Panc1 (cell line): ENCODE results near the gene NTM. TPM values are rescaled to one million over a fixed set of nuclear protein-coding genes. Genes with fewer than 3 reads are reported as not detected.

Source experiments
- ATAC-seq: fragments of 200-7000 bp; cut with Tn5 transposase; 2 replicates; pipeline ENCODE4 v1.9.1; 2020; ENCODE audit warnings: mild to moderate bottlenecking, moderate library complexity
- BruUV-seq: library from RNA; stranded (reverse); fragments of 400-500 nt; replicated peaks from 2 replicates; lab custom pipeline; 2021; lab: Mats Ljungman, UMichigan
- CTCF ChIA-PET: fragments of 300-600 bp; sonication (Branson Sonifier 250); formaldehyde crosslinking; loops from one replicate; lab custom pipeline; 2022; ENCODE audit warnings: antibody characterized with exemption; lab: Charles Lee
- POLR2A ChIA-PET: fragments of 300-600 bp; sonication (Branson Sonifier 250); formaldehyde crosslinking; loops from one replicate; lab custom pipeline; 2022; ENCODE audit warnings: antibody characterized with exemption; lab: Charles Lee
- DNase-seq: peaks from one replicate; pipeline ENCODE4 v3.0.0-alpha.2; 2010; ENCODE audit warnings: low read depth, low spot score
- H3K27ac ChIP-seq: 2 replicates; pipeline ENCODE4 v1.5.1; 2011; ENCODE audit warnings: mild to moderate bottlenecking, low read length, inconsistent platforms
- H3K27me3 ChIP-seq: fragments of 200-500 bp; sonication (Bioruptor generic); 2 replicates; pipeline ENCODE4 v1.6.0; 2014; ENCODE audit warnings: low read length, inconsistent platforms; ENCODE audit not compliant: control insufficient read depth, insufficient read depth
- H3K36me3 ChIP-seq: fragments of 200-500 bp; sonication (Bioruptor generic); 2 replicates; pipeline ENCODE4 v1.5.1; 2014; ENCODE audit warnings: inconsistent platforms, mild to moderate bottlenecking, low read length, moderate library complexity; ENCODE audit not compliant: control insufficient read depth, insufficient read depth
- H3K4me1 ChIP-seq: 2 replicates; pipeline ENCODE4 v1.5.1; 2011; ENCODE audit warnings: inconsistent platforms, mild to moderate bottlenecking, low read length, moderate library complexity; ENCODE audit not compliant: control insufficient read depth, insufficient read depth
- H3K4me3 ChIP-seq, 2 experiments: 2 replicates each; pipeline ENCODE4 v1.5.1; 2011 to 2012; ENCODE audit warnings: low read depth in 2 of 2, low read length in 2 of 2, mild to moderate bottlenecking in 2 of 2, inconsistent platforms in 1 of 2, moderate library complexity in 1 of 2
- H3K9me3 ChIP-seq: fragments of 200-500 bp; sonication (Bioruptor generic); 2 replicates; pipeline ENCODE4 v1.5.1; 2014; ENCODE audit warnings: low read depth, mild to moderate bottlenecking, inconsistent platforms, low read length, moderate library complexity; ENCODE audit not compliant: control insufficient read depth, insufficient read depth
- CTCF ChIP-seq: fragments of 450-650 bp; IDR thresholded peaks from 2 replicates; pipeline ENCODE4 v1.5.1; 2017; ENCODE audit warnings: mild to moderate bottlenecking
- POLR2AphosphoS5 ChIP-seq: IDR thresholded peaks from 2 replicates; pipeline ENCODE4 v1.6.1; 2012; ENCODE audit warnings: mild to moderate bottlenecking, low read depth, low read length, moderate library complexity
- REST ChIP-seq, 2 experiments: IDR thresholded peaks; 2 replicates each; pipeline ENCODE4 v1.6.1; 2011 to 2012; ENCODE audit warnings: low read depth in 2 of 2, control low read depth in 1 of 2, low read length in 1 of 2, mild to moderate bottlenecking in 1 of 2, moderate library complexity in 1 of 2; ENCODE audit not compliant: insufficient read depth in 1 of 2
- SIN3A ChIP-seq: IDR thresholded peaks from 2 replicates; pipeline ENCODE4 v1.6.1; 2012; ENCODE audit warnings: low read depth, mild to moderate bottlenecking, low read length, moderate library complexity, borderline replicate concordance; ENCODE audit not compliant: insufficient read depth
- TCF7L2 ChIP-seq: IDR thresholded peaks from 2 replicates; pipeline ENCODE4 v1.6.1; 2011; ENCODE audit warnings: mild to moderate bottlenecking, low read depth, low read length, inconsistent platforms
- in situ Hi-C: cut with HindIII; loops from 2 replicates; pipeline ENCODE4 v1.10.0; 2016; ENCODE audit warnings: low sequenced_read_pairs, low pct_unique_long_range_greater_than_20kb
- intact Hi-C: fragments of 100-400 bp; cut with micrococcal nuclease; formaldehyde crosslinking; loops from one replicate; pipeline ENCODE4 v1.10.0; 2022; ENCODE audit not compliant: unreplicated experiment
- total RNA-seq: library from RNA; stranded (reverse); gene quantifications from one replicate; pipeline ENCODE4 v1.2.1, GENCODE V29; 2021; ENCODE audit not compliant: unreplicated experiment

NTM gene
- total RNA-seq, 1 experiment from 2014 or later, result 0.10 TPM

GRCh38 chr11:131446590-131447275 is 76.3 kb downstream of the NTM start:
- Histone ChIP-seq H3K9me3 (no peaks in the 10 kb centered on the region), H3K27me3 (no peaks in the 10 kb centered on the region; the same call in 1 of the 2 replicates), H3K36me3 (no peaks in the 10 kb centered on the region), H3K4me1 (no peaks in the 10 kb centered on the region), H3K27ac (no peak overlapping the region), H3K4me3 (no peak overlapping the region)
- no peak for ATAC-seq
- ChIA-PET POLR2A (no interaction called here), CTCF (no interaction called here)
- no peak for DNase-seq
- in situ Hi-C loops (no loop called here), intact Hi-C loops (no loop called here)
- no TSS peak for BruUV-seq
- no peak for TF ChIP-seq CTCF
- no peak for TF ChIP-seq REST (IDR thresholded peaks at IDR 0.05; ENCODE audit: insufficient read depth in 1 of 2, low read depth in 2 of 2, low read length in 1 of 2)
- TF ChIP-seq TCF7L2, result no peak
- no peak for TF ChIP-seq SIN3A
- no peak for TF ChIP-seq POLR2AphosphoS5

GRCh38 chr11:131447277-131447815 is 76.9 kb downstream of the NTM start:
- Histone ChIP-seq H3K36me3 (no peaks in the 10 kb centered on the region), H3K4me3 (no peak overlapping the region), H3K27ac (no peak overlapping the region), H3K4me1 (no peaks in the 10 kb centered on the region), H3K9me3 (no peaks in the 10 kb centered on the region), H3K27me3 (no peaks in the 10 kb centered on the region; the same call in 1 of the 2 replicates)
- no peak for DNase-seq
- in situ Hi-C loops, result no loop called here
- intact Hi-C loops, result no loop called here
- TF ChIP-seq SIN3A, result no peak
- TF ChIP-seq POLR2AphosphoS5, result no peak
- TF ChIP-seq REST (IDR thresholded peaks at IDR 0.05; ENCODE audit: insufficient read depth in 1 of 2, low read depth in 2 of 2, low read length in 1 of 2), result no peak
- TF ChIP-seq CTCF, result no peak
- no peak for TF ChIP-seq TCF7L2
- BruUV-seq, result no TSS peak
- ChIA-PET CTCF (no interaction called here), POLR2A (no interaction called here)
- no peak for ATAC-seq
